ENCODE measurements around the gene SMG7.
A peak's percentile ranks its signal among the peaks of the same experiment; 100 is the strongest.

SMG7 gene

GRCh38 chr1:183466781-183467180, 5.5 kb upstream of the SMG7 start:
- DNase-seq (ENCODE audit: low read depth in 1 of 2, low spot score in 1 of 2): no peak

- no peak for DNase-seq (ENCODE audit: low read depth in 1 of 2, low spot score in 1 of 2)
These were observed 4.6 kb upstream of the SMG7 start for GRCh38 chr1:183467687-183468086.

- DNase-seq (ENCODE audit: low read depth in 1 of 2, low spot score in 1 of 2): peak; percentile 76 to 84
These were observed 1.9 kb upstream of the SMG7 start for GRCh38 chr1:183470147-183470960.

- DNase-seq (ENCODE audit: low read depth in 1 of 2, low spot score in 1 of 2): peak; percentile 48 to 66
These were observed 1.1 kb upstream of the SMG7 start for GRCh38 chr1:183470961-183471742.

- DNase-seq (ENCODE audit: low read depth in 1 of 2, low spot score in 1 of 2): peak; percentile 96 to 98
These were observed 384 bp upstream of the SMG7 start for GRCh38 chr1:183471743-183472487.

GRCh38 chr1:183473217-183473536, 878 bp downstream of the SMG7 start:
- no peak for DNase-seq (ENCODE audit: low read depth in 1 of 2, low spot score in 1 of 2)

GRCh38 chr1:183476081-183476480, 3.8 kb downstream of the SMG7 start:
- no peak for DNase-seq (ENCODE audit: low read depth in 1 of 2, low spot score in 1 of 2)

GRCh38 chr1:183477986-183478781, 5.9 kb downstream of the SMG7 start:
- DNase-seq (ENCODE audit: low read depth in 1 of 2, low spot score in 1 of 2): no peak

- DNase-seq (ENCODE audit: low read depth in 1 of 2, low spot score in 1 of 2): no peak
These were observed 8.7 kb downstream of the SMG7 start for GRCh38 chr1:183480971-183481441.

GRCh38 chr1:183483224-183483623, 10.9 kb downstream of the SMG7 start:
- no peak for DNase-seq (ENCODE audit: low read depth in 1 of 2, low spot score in 1 of 2)

- no peak for DNase-seq (ENCODE audit: low read depth in 1 of 2, low spot score in 1 of 2)
These were observed 12.0 kb downstream of the SMG7 start for GRCh38 chr1:183484254-183484653.

- no peak for DNase-seq (ENCODE audit: low read depth in 1 of 2, low spot score in 1 of 2)
These were observed 12.6 kb downstream of the SMG7 start for GRCh38 chr1:183484851-183485250.

GRCh38 chr1:183487674-183488442, 15.6 kb downstream of the SMG7 start:
- DNase-seq (ENCODE audit: low read depth in 1 of 2, low spot score in 1 of 2): no peak

GRCh38 chr1:183490932-183491331, 18.6 kb downstream of the SMG7 start:
- DNase-seq (ENCODE audit: low read depth in 1 of 2, low spot score in 1 of 2): no peak

GRCh38 chr1:183493540-183494245, 21.4 kb downstream of the SMG7 start:
- DNase-seq (ENCODE audit: low read depth in 1 of 2, low spot score in 1 of 2): no peak

GRCh38 chr1:183495420-183495819, 23.1 kb downstream of the SMG7 start:
- no peak for DNase-seq (ENCODE audit: low read depth in 1 of 2, low spot score in 1 of 2)

- no peak for DNase-seq (ENCODE audit: low read depth in 1 of 2, low spot score in 1 of 2)
These were observed 24.9 kb downstream of the SMG7 start for GRCh38 chr1:183497218-183497617.

GRCh38 chr1:183498342-183498991, 26.2 kb downstream of the SMG7 start:
- no peak for DNase-seq (ENCODE audit: low read depth in 1 of 2, low spot score in 1 of 2)

All from activated CD4-positive, alpha-beta T cell treated with anti-CD3 and anti-CD28 coated beads, Interleukin-2, amount 50 U/mL, for 24 hours (primary cell).